Measurements from ENCODE around the gene KCNK7.

GRCh38 chr11:65584106-65584505 is 11.5 kb downstream of the KCNK7 start:
- TF ChIP-seq SRF (IDR thresholded peaks at IDR 0.05; ENCODE audit: low read depth) = no peak
- TF ChIP-seq CTCF (IDR thresholded peaks at IDR 0.05 in 2 of 3, conservative IDR thresholded peaks at IDR 0.05 in 1 of 3; ENCODE audit: borderline replicate concordance in 1 of 3, insufficient read depth in 1 of 3, low read depth in 2 of 3, low read length in 2 of 3) = no peak
- TF ChIP-seq POLR2A (IDR thresholded peaks at IDR 0.05; ENCODE audit: borderline replicate concordance, extremely low read depth, insufficient read depth, insufficient read length) = no peak
- no peak for TF ChIP-seq ATF3 (IDR thresholded peaks at IDR 0.05)
- TF ChIP-seq, protein P1, sequence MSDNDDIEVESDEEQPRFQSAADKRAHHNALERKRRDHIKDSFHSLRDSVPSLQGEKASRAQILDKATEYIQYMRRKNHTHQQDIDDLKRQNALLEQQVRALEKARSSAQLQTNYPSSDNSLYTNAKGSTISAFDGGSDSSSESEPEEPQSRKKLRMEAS (IDR thresholded peaks at IDR 0.05) = no peak
- no peak for TF ChIP-seq EZH2 (IDR thresholded peaks at IDR 0.05)
- no peak for TF ChIP-seq POLR2AphosphoS5 (IDR thresholded peaks at IDR 0.05; ENCODE audit: low read depth, low read length)
- TF ChIP-seq TCF7L2 (IDR thresholded peaks at IDR 0.05; ENCODE audit: borderline replicate concordance, extremely low read depth, insufficient read depth, insufficient read length) = no peak
- TF ChIP-seq EGR1 (IDR thresholded peaks at IDR 0.05; ENCODE audit: low read depth) = no peak
- TF ChIP-seq JUND (IDR thresholded peaks at IDR 0.05) = no peak
- no peak for TF ChIP-seq EZH2phosphoT487 (IDR thresholded peaks at IDR 0.05; ENCODE audit: borderline replicate concordance)
- TF ChIP-seq SP1 (IDR thresholded peaks at IDR 0.05; ENCODE audit: low read depth) = no peak
- no peak for TF ChIP-seq RAD21 (IDR thresholded peaks at IDR 0.05; ENCODE audit: low read depth)
